ENCODE data around the gene TMPRSS9. TPM values are rescaled to one million over a fixed set of nuclear protein-coding genes. Genes with fewer than 3 reads are reported as not detected.

TMPRSS9 gene
- polyA plus RNA-seq, 1 donor (not counting 4 experiments of a cell fraction or from before 2014, with no cell fraction given) = not detected

GRCh38 chr19:2355168-2356035, 4.7 kb upstream of the TMPRSS9 start:
- Histone ChIP-seq H3K9me3 (ENCODE audit: control insufficient read depth, low read depth, low read length) (no peaks in the 10 kb centered on the region), H3K27me3 (ENCODE audit: control insufficient read depth, extremely low read depth, insufficient read depth, low read length) (peaks cover 24% of the 10 kb centered on the region), H3K36me3 (ENCODE audit: control insufficient read depth in 2 of 2, extremely low read depth in 1 of 2, insufficient read depth in 2 of 2, low read length in 2 of 2) (peaks cover 0 to 6% of the 10 kb centered on the region in 2 experiments), H3K4me2 (ENCODE audit: control insufficient read depth, extremely low read depth, insufficient read depth, low read depth, low read length) (no peak overlapping the region), H3K27ac (ENCODE audit: control insufficient read depth, insufficient read depth, low read length) (no peak overlapping the region), H3K4me3 (ENCODE audit: control insufficient read depth in 2 of 3, extremely low read depth in 1 of 3, insufficient read depth in 2 of 3, low read depth in 1 of 3, low read length in 3 of 3) (no peak overlapping the region), H3K9ac (ENCODE audit: control insufficient read depth, extremely low read depth, insufficient read depth, low read length) (no peak overlapping the region), H4K20me1 (ENCODE audit: control insufficient read depth, extremely low read depth, insufficient read depth, low read length) (peaks cover 3% of the 10 kb centered on the region), H3K9me1 (ENCODE audit: control insufficient read depth, extremely low read depth, insufficient read depth, low read length) (no peaks in the 10 kb centered on the region), H2AFZ (ENCODE audit: control insufficient read depth, low read length) (no peak overlapping the region), H3K79me2 (ENCODE audit: control insufficient read depth, insufficient read depth, low read length) (no peaks in the 10 kb centered on the region), H3K4me1 (ENCODE audit: control insufficient read depth, extremely low read depth, insufficient read depth, low read length) (no peaks in the 10 kb centered on the region)
- DNase-seq (ENCODE audit: low read depth, low spot score) (no peak), FAIRE-seq (no peak)
- no peak for TF ChIP-seq CTCF (optimal IDR thresholded peaks at IDR 0.05 in 1 of 3, IDR thresholded peaks at IDR 0.05 in 1 of 3, conservative IDR thresholded peaks at IDR 0.05 in 1 of 3; ENCODE audit: extremely low read depth in 1 of 3, insufficient read depth in 2 of 3, low read length in 3 of 3)
- TF ChIP-seq EZH2 (IDR thresholded peaks at IDR 0.05; ENCODE audit: low read length) = no peak
- dilution Hi-C loops (cut with MboI; ENCODE audit: extremely low pct_ligation_motif_present, low sequenced_read_pairs) = no loop called here

GRCh38 chr19:2356036-2356646, 3.9 kb upstream of the TMPRSS9 start:
- DNase-seq (ENCODE audit: low read depth, low spot score) = no peak
- no peak overlapping the region for H2AFZ ChIP-seq (ENCODE audit: control insufficient read depth, low read length)
- no peaks in the 10 kb centered on the region for H3K9me1 ChIP-seq (ENCODE audit: control insufficient read depth, extremely low read depth, insufficient read depth, low read length)
- H3K9ac ChIP-seq (ENCODE audit: control insufficient read depth, extremely low read depth, insufficient read depth, low read length) = no peak overlapping the region
- no peak overlapping the region for H3K4me2 ChIP-seq (ENCODE audit: control insufficient read depth, extremely low read depth, insufficient read depth, low read depth, low read length)
- no peaks in the 10 kb centered on the region for H3K4me1 ChIP-seq (ENCODE audit: control insufficient read depth, extremely low read depth, insufficient read depth, low read length)
- no peak overlapping the region for H3K4me3 ChIP-seq (ENCODE audit: control insufficient read depth in 2 of 3, extremely low read depth in 1 of 3, insufficient read depth in 2 of 3, low read depth in 1 of 3, low read length in 3 of 3)
- peaks cover 28% of the 10 kb centered on the region for H3K27me3 ChIP-seq (ENCODE audit: control insufficient read depth, extremely low read depth, insufficient read depth, low read length)
- H3K9me3 ChIP-seq (ENCODE audit: control insufficient read depth, low read depth, low read length) = no peaks in the 10 kb centered on the region
- no peaks in the 10 kb centered on the region for H3K79me2 ChIP-seq (ENCODE audit: control insufficient read depth, insufficient read depth, low read length)
- no peak overlapping the region for H3K27ac ChIP-seq (ENCODE audit: control insufficient read depth, insufficient read depth, low read length)
- peaks cover 0 to 6% of the 10 kb centered on the region in 2 experiments for H3K36me3 ChIP-seq (ENCODE audit: control insufficient read depth in 2 of 2, extremely low read depth in 1 of 2, insufficient read depth in 2 of 2, low read length in 2 of 2)
- TF ChIP-seq EZH2 (IDR thresholded peaks at IDR 0.05; ENCODE audit: low read length) (no peak), CTCF (optimal IDR thresholded peaks at IDR 0.05 in 1 of 3, IDR thresholded peaks at IDR 0.05 in 1 of 3, conservative IDR thresholded peaks at IDR 0.05 in 1 of 3; ENCODE audit: extremely low read depth in 1 of 3, insufficient read depth in 2 of 3, low read length in 3 of 3) (no peak)
- dilution Hi-C loops (cut with MboI; ENCODE audit: extremely low pct_ligation_motif_present, low sequenced_read_pairs) = no loop called here
- H4K20me1 ChIP-seq (ENCODE audit: control insufficient read depth, extremely low read depth, insufficient read depth, low read length) = peaks cover 3% of the 10 kb centered on the region
- no peak for FAIRE-seq
